Esophagus muscularis mucosa (tissue), 4 donors: Measurements from ENCODE around the gene EFCAB11. TPM values are rescaled to one million over a fixed set of nuclear protein-coding genes. Genes with fewer than 3 reads are reported as not detected.

Experiments
- DNase-seq: peaks from one replicate; pipeline ENCODE4 v3.0.0-alpha.2; 2017; ENCODE audit errors: extremely low spot score
- H3K27ac ChIP-seq, 4 donors: fragments of 200-600 bp; sonication (generic); replicated peaks in 1 of 4; 1 replicate in 3 of 4; 2 replicates in 1 of 4; pipeline ENCODE4 v1.5.1; 2016 to 2019; ENCODE audit warnings: mild to moderate bottlenecking in 1 of 4
- H3K27me3 ChIP-seq, 4 donors: fragments of 200-600 bp; sonication (generic); one replicate each; pipeline versions ENCODE4 v1.5.1 to v1.6.0; 2016 to 2019
- H3K36me3 ChIP-seq, 4 donors: fragments of 200-600 bp; sonication (generic); one replicate each; pipeline ENCODE4 v1.5.1; 2016 to 2019
- H3K4me1 ChIP-seq, 4 donors: fragments of 200-600 bp; sonication (generic); one replicate each; pipeline ENCODE4 v1.5.1; 2016 to 2019
- H3K4me3 ChIP-seq, 4 donors: fragments of 200-600 bp; sonication (generic); 1 replicate in 2 of 4; 2 replicates in 2 of 4; pipeline ENCODE4 v1.5.1; 2016 to 2019; ENCODE audit warnings: mild to moderate bottlenecking in 4 of 4, moderate library complexity in 1 of 4
- H3K9me3 ChIP-seq, 4 donors: fragments of 200-600 bp; sonication (generic); 1 replicate in 3 of 4; 2 replicates in 1 of 4; pipeline ENCODE4 v1.5.1; 2016 to 2019
- CTCF ChIP-seq, 3 experiments: fragments of 200-600 bp in 2 of 3; fragments of 450-650 bp in 1 of 3; sonication (generic) in 2 of 3; IDR thresholded peaks; one replicate each; pipeline ENCODE4 v1.5.1; 2017 to 2019; ENCODE audit warnings: antibody characterized with exemption in 3 of 3, mild to moderate bottlenecking in 2 of 3, moderate library complexity in 1 of 3
- EP300 ChIP-seq: sonication (generic); formaldehyde crosslinking; IDR thresholded peaks from one replicate; pipeline ENCODE4 v1.6.1; 2017; ENCODE audit warnings: antibody characterized with exemption
- POLR2A ChIP-seq: fragments of 450-650 bp; IDR thresholded peaks from one replicate; pipeline ENCODE4 v1.6.1; 2017; ENCODE audit warnings: antibody characterized with exemption, moderate library complexity, mild to moderate bottlenecking, low read depth
- POLR2AphosphoS5 ChIP-seq, 2 donors: sonication (generic); formaldehyde crosslinking; IDR thresholded peaks; one replicate each; pipeline ENCODE4 v1.6.1; 2017; ENCODE audit warnings: antibody characterized with exemption in 2 of 2
- WGBS: methylation state at CpG from one replicate; pipeline ENCODE4 v1.1.5; 2018; 5-methylcytosine and 5-hydroxymethylcytosine counted together
- intact Hi-C: fragments of 100-400 bp; cut with DNase I; formaldehyde crosslinking; loops from one replicate; pipeline ENCODE4 v1.15.1; 2023
- total RNA-seq, 4 donors: library from RNA; depleted of rRNA; stranded (reverse); fragments of >200 nt; gene quantifications; one replicate each; pipeline versions ENCODE4 v1.1.0 to v1.2.1, GENCODE V29; 2016

EFCAB11 gene
- total RNA-seq, 4 donors from 2014 or later: 3.1 to 15.0 (median 6.1) TPM

- no peak for DNase-seq
- no peaks in the 10 kb centered on the region for H3K27me3 ChIP-seq
- intact Hi-C loops: no loop called here
- peaks cover 0 to 19% (median 12%) of the 10 kb centered on the region in 4 donors for H3K4me1 ChIP-seq
- no peaks in the 10 kb centered on the region for H3K9me3 ChIP-seq
- no peak overlapping the region for H3K4me3 ChIP-seq
- WGBS: 63% methylated on average over 12 of the region's 12 CpGs
- H3K36me3 ChIP-seq: no peaks in the 10 kb centered on the region
- TF ChIP-seq POLR2A: no peak
- TF ChIP-seq CTCF (IDR thresholded peaks at IDR 0.05): no peak
- TF ChIP-seq EP300: no peak
- no peak for TF ChIP-seq POLR2AphosphoS5 (IDR thresholded peaks at IDR 0.05)
- no peak overlapping the region for H3K27ac ChIP-seq
These were observed 180.8 kb downstream of the EFCAB11 start for GRCh38 chr14:89773644-89774316.

GRCh38 chr14:89773151-89773550, 181.4 kb downstream of the EFCAB11 start:
- intact Hi-C loops: no loop called here
- Histone ChIP-seq H3K36me3 (no peaks in the 10 kb centered on the region), H3K27ac (no peak overlapping the region), H3K27me3 (no peaks in the 10 kb centered on the region), H3K4me1 (peaks cover 0 to 19% (median 12%) of the 10 kb centered on the region in 4 donors), H3K9me3 (no peaks in the 10 kb centered on the region), H3K4me3 (no peak overlapping the region)
- no peak for DNase-seq
- TF ChIP-seq POLR2A (no peak), EP300 (no peak), CTCF (IDR thresholded peaks at IDR 0.05) (no peak), POLR2AphosphoS5 (IDR thresholded peaks at IDR 0.05) (no peak)
- WGBS: 89% methylated on average over 6 of the region's 7 CpGs

- Histone ChIP-seq H3K4me1 (peaks cover 0 to 19% (median 12%) of the 10 kb centered on the region in 4 donors), H3K9me3 (no peaks in the 10 kb centered on the region), H3K4me3 (no peak overlapping the region), H3K36me3 (no peaks in the 10 kb centered on the region), H3K27ac (no peak overlapping the region), H3K27me3 (no peaks in the 10 kb centered on the region)
- TF ChIP-seq CTCF (IDR thresholded peaks at IDR 0.05) (no peak), EP300 (no peak), POLR2AphosphoS5 (IDR thresholded peaks at IDR 0.05) (no peak)
- intact Hi-C loops: no loop called here
- no peak for DNase-seq
- WGBS: 32% methylated on average over 3 of the region's 3 CpGs
These were observed 183.3 kb downstream of the EFCAB11 start for GRCh38 chr14:89771251-89771650.

GRCh38 chr14:89767861-89768268, 186.7 kb downstream of the EFCAB11 start:
- Histone ChIP-seq H3K4me1 (peaks cover 0 to 10% (median 7%) of the 10 kb centered on the region in 4 donors), H3K36me3 (no peaks in the 10 kb centered on the region), H3K27ac (no peak overlapping the region), H3K4me3 (no peak overlapping the region), H3K27me3 (no peaks in the 10 kb centered on the region), H3K9me3 (no peaks in the 10 kb centered on the region)
- TF ChIP-seq POLR2AphosphoS5 (IDR thresholded peaks at IDR 0.05) (no peak), CTCF (IDR thresholded peaks at IDR 0.05) (peak in 2 of 3 experiments; percentile 30 to 53)
- 62% methylated on average over 4 of the region's 4 CpGs for WGBS
- intact Hi-C loops: no loop called here
- no peak for DNase-seq

- no peak for TF ChIP-seq CTCF (IDR thresholded peaks at IDR 0.05)
- TF ChIP-seq POLR2AphosphoS5 (IDR thresholded peaks at IDR 0.05): no peak
- no peak for TF ChIP-seq POLR2A
- TF ChIP-seq EP300: no peak
- DNase-seq: no peak
These were observed 187.4 kb downstream of the EFCAB11 start for GRCh38 chr14:89767131-89767530.

More at GRCh38 chr14:89767131-89767530, 187.4 kb downstream of the EFCAB11 start:
- no peak overlapping the region for H3K27ac ChIP-seq
- 48% methylated on average over 3 of the region's 3 CpGs for WGBS
- H3K4me3 ChIP-seq: no peak overlapping the region
- intact Hi-C loops: no loop called here
- no peaks in the 10 kb centered on the region for H3K27me3 ChIP-seq
- no peaks in the 10 kb centered on the region for H3K9me3 ChIP-seq
- no peaks in the 10 kb centered on the region for H3K36me3 ChIP-seq
- peaks cover 0 to 10% (median 7%) of the 10 kb centered on the region in 4 donors for H3K4me1 ChIP-seq
